Type B pancreatic cell (in vitro differentiated cells): ENCODE data around the gene EIF4E. TPM values are rescaled to one million over a fixed set of nuclear protein-coding genes. Genes with fewer than 3 reads are reported as not detected.
A peak's percentile ranks its signal among the peaks of the same experiment; 100 is the strongest.

ENCODE experiments used
- DNase-seq: peaks from one replicate; pipeline ENCODE4 v3.0.0; 2021; ENCODE audit warnings: mixed read lengths; ENCODE audit not compliant: unreplicated experiment; ENCODE audit errors: extremely low spot score
- H3K27ac Mint-ChIP-seq: 2 replicates; pipeline ENCODE4 v1.8.0; 2021; ENCODE audit warnings: mild to moderate bottlenecking, mixed read lengths
- H3K27me3 Mint-ChIP-seq: 2 replicates; pipeline ENCODE4 v1.8.0; 2021; ENCODE audit warnings: mixed read lengths
- H3K36me3 Mint-ChIP-seq: 2 replicates; pipeline ENCODE4 v1.8.0; 2021; ENCODE audit warnings: mixed read lengths
- H3K4me1 Mint-ChIP-seq: one replicate; pipeline ENCODE4 v1.8.0; 2021; ENCODE audit warnings: mixed read lengths; ENCODE audit not compliant: unreplicated experiment
- H3K4me3 Mint-ChIP-seq: 2 replicates; pipeline ENCODE4 v1.8.0; 2021; ENCODE audit warnings: mild to moderate bottlenecking, mixed read lengths
- H3K9me3 Mint-ChIP-seq: 2 replicates; pipeline ENCODE4 v1.8.0; 2021; ENCODE audit warnings: mixed read lengths
- CTCF ChIP-seq: fragments of 200-600 bp; sonication (generic); conservative IDR thresholded peaks from 2 replicates; pipeline ENCODE4 v1.5.0; 2021; ENCODE audit warnings: antibody characterized with exemption, mild to moderate bottlenecking
- total RNA-seq: library from RNA; stranded (reverse); gene quantifications from 2 replicates; pipeline ENCODE4 v1.2.1, GENCODE V29; 2021; ENCODE audit warnings: low replicate concordance

EIF4E gene
- total RNA-seq, 1 donor from 2014 or later = 93.9 TPM

GRCh38 chr4:98955229-98955628 lies 26.3 kb upstream of the EIF4E start:
- TF ChIP-seq CTCF = no peak
- no peaks in the 10 kb centered on the region for H3K27me3 Mint-ChIP-seq
- no peak overlapping the region for H3K27ac Mint-ChIP-seq
- no peaks in the 10 kb centered on the region for H3K9me3 Mint-ChIP-seq
- no peaks in the 10 kb centered on the region for H3K4me1 Mint-ChIP-seq
- no peak for DNase-seq
- H3K4me3 Mint-ChIP-seq = no peak overlapping the region
- no peaks in the 10 kb centered on the region for H3K36me3 Mint-ChIP-seq

GRCh38 chr4:98951710-98952109 lies 22.8 kb upstream of the EIF4E start:
- no peaks in the 10 kb centered on the region for H3K36me3 Mint-ChIP-seq
- DNase-seq = no peak
- no peaks in the 10 kb centered on the region for H3K27me3 Mint-ChIP-seq
- H3K9me3 Mint-ChIP-seq = no peaks in the 10 kb centered on the region
- no peak for TF ChIP-seq CTCF
- H3K4me3 Mint-ChIP-seq = no peak overlapping the region
- H3K4me1 Mint-ChIP-seq = no peaks in the 10 kb centered on the region
- no peak overlapping the region for H3K27ac Mint-ChIP-seq

- TF ChIP-seq CTCF = no peak
- no peak for DNase-seq
- Mint-ChIP-seq H3K4me3 (no peak overlapping the region), H3K36me3 (no peaks in the 10 kb centered on the region), H3K27me3 (no peaks in the 10 kb centered on the region), H3K27ac (no peak overlapping the region), H3K9me3 (no peaks in the 10 kb centered on the region), H3K4me1 (no peaks in the 10 kb centered on the region)
Measured at GRCh38 chr4:98950925-98951324, 22.0 kb upstream of the EIF4E start.

GRCh38 chr4:98946359-98946758 lies 17.4 kb upstream of the EIF4E start:
- Mint-ChIP-seq H3K27ac (no peak overlapping the region), H3K36me3 (no peaks in the 10 kb centered on the region), H3K9me3 (no peaks in the 10 kb centered on the region), H3K27me3 (no peaks in the 10 kb centered on the region), H3K4me1 (no peaks in the 10 kb centered on the region), H3K4me3 (no peak overlapping the region)
- no peak for TF ChIP-seq CTCF
- no peak for DNase-seq

- H3K4me3 Mint-ChIP-seq = no peak overlapping the region
- DNase-seq = no peak
- H3K4me1 Mint-ChIP-seq = no peaks in the 10 kb centered on the region
- no peaks in the 10 kb centered on the region for H3K27me3 Mint-ChIP-seq
- no peak for TF ChIP-seq CTCF
- H3K9me3 Mint-ChIP-seq = no peaks in the 10 kb centered on the region
- H3K27ac Mint-ChIP-seq = no peak overlapping the region
- no peaks in the 10 kb centered on the region for H3K36me3 Mint-ChIP-seq
Measured at GRCh38 chr4:98945297-98945850, 16.4 kb upstream of the EIF4E start.

GRCh38 chr4:98939892-98940298 lies 11.0 kb upstream of the EIF4E start:
- no peaks in the 10 kb centered on the region for H3K9me3 Mint-ChIP-seq
- no peak for DNase-seq
- peak; percentile 89 for TF ChIP-seq CTCF
- H3K36me3 Mint-ChIP-seq = no peaks in the 10 kb centered on the region
- no peak overlapping the region for H3K4me3 Mint-ChIP-seq
- H3K27me3 Mint-ChIP-seq = no peaks in the 10 kb centered on the region
- H3K4me1 Mint-ChIP-seq = peaks cover 4% of the 10 kb centered on the region
- no peak overlapping the region for H3K27ac Mint-ChIP-seq
